Stomach (tissue), 4 donors: Measurements from ENCODE around the gene GPT2.

Source experiments
- EP300 ChIP-seq: sonication (generic); formaldehyde crosslinking; IDR thresholded peaks from one replicate; pipeline ENCODE4 v1.6.1; 2017; ENCODE audit warnings: antibody characterized with exemption
- POLR2A ChIP-seq, 4 donors: fragments of 450-650 bp; IDR thresholded peaks; one replicate each; pipeline ENCODE4 v1.6.1; 2016; ENCODE audit warnings: antibody characterized with exemption in 4 of 4, control low read depth in 2 of 4, mild to moderate bottlenecking in 1 of 4, moderate library complexity in 1 of 4
- POLR2AphosphoS5 ChIP-seq, 3 donors: sonication (generic); formaldehyde crosslinking; IDR thresholded peaks; one replicate each; pipeline ENCODE4 v1.6.1; 2016; ENCODE audit warnings: antibody characterized with exemption in 3 of 3
- TF ChIP-seq, protein P1 (sequence below), 7 experiments: fragments of 450-650 bp in 4 of 7; fragments of 200-600 bp in 3 of 7; sonication (generic) in 3 of 7; IDR thresholded peaks; one replicate each; pipeline ENCODE4 v1.5.1; 2016 to 2019; ENCODE audit warnings: antibody characterized with exemption in 7 of 7, control low read depth in 2 of 7, mild to moderate bottlenecking in 1 of 7

DNA sequence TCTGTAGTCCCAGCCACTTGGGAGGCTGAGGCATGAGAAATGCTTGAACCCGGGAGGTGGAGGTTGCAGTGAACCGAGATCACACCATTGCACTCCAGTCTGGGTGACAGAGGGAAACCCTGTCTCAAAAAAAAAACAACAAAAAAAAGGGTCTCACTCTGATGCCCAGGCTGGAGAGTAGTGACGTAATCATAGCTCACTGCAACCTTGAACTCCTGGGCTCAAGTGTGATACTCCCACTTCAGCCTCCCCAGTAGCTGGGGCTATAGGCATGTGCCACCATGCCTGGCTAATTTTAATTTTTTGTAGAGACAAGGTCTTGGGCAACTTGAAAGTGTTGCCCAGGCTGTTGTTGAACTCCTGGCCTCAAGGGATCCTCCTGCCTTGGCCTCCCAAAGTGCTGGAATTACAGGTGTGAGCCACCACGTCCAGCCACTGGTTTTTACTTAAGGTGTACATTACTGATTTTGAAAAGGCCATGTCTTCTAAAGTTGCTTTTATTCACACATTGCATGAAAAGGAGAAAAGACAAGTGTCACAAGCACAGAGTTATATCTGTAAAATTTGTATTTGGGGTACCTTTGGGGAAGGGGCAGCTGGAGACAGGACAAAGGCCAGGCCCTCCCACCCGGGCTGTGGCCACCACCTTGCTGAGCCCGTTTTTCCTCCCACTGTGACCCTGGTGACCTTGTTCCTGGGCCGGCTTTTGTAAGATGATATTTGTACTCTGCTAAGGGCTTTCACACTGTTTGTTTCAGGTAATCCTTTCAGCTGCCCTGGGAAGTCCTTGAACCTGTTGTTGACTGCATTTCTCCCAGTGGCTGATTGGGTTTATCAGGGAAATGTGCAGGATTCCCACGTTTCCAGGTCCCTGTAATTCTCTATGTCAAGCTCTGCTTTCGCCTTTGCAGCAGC is 11.5 kb downstream of the GPT2 start:
- TF ChIP-seq, protein P1, sequence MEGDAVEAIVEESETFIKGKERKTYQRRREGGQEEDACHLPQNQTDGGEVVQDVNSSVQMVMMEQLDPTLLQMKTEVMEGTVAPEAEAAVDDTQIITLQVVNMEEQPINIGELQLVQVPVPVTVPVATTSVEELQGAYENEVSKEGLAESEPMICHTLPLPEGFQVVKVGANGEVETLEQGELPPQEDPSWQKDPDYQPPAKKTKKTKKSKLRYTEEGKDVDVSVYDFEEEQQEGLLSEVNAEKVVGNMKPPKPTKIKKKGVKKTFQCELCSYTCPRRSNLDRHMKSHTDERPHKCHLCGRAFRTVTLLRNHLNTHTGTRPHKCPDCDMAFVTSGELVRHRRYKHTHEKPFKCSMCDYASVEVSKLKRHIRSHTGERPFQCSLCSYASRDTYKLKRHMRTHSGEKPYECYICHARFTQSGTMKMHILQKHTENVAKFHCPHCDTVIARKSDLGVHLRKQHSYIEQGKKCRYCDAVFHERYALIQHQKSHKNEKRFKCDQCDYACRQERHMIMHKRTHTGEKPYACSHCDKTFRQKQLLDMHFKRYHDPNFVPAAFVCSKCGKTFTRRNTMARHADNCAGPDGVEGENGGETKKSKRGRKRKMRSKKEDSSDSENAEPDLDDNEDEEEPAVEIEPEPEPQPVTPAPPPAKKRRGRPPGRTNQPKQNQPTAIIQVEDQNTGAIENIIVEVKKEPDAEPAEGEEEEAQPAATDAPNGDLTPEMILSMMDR (IDR thresholded peaks at IDR 0.05): no peak
- TF ChIP-seq POLR2A (IDR thresholded peaks at IDR 0.05): no peak
- TF ChIP-seq POLR2AphosphoS5 (IDR thresholded peaks at IDR 0.05): peak in 2 of 3 donors; percentile 12 to 47
- TF ChIP-seq EP300: no peak
